ENCODE results near the gene MAST4.

GRCh38 chr5:67052034-67052433 lies 455.8 kb downstream of the MAST4 start:
- TF ChIP-seq EZH2 (IDR thresholded peaks at IDR 0.05) (no peak), POLR2AphosphoS5 (IDR thresholded peaks at IDR 0.05; ENCODE audit: borderline replicate concordance, low read depth, low read length) (no peak), FOXP2 (optimal IDR thresholded peaks at IDR 0.05; ENCODE audit: control extremely low read depth, extremely low read length, insufficient read depth) (no peak)

Data from SK-N-MC (cell line).